GM12878 (cell line): ENCODE data around the gene GGT7. TPM values are rescaled to one million over a fixed set of nuclear protein-coding genes. Genes with fewer than 3 reads are reported as not detected.

ENCODE experiments used
- ATAC-seq: fragments of 200-7000 bp; cut with Tn5 transposase; 3 replicates; pipeline ENCODE4 v1.9.1; 2020; ENCODE audit warnings: mild to moderate bottlenecking, moderate library complexity
- BruUV-seq: library from RNA; stranded (reverse); fragments of 400-500 nt; replicated peaks from 2 replicates; lab custom pipeline; 2021; lab: Mats Ljungman, UMichigan
- CTCF ChIA-PET: fragments of 300-600 bp; sonication (Branson Sonifier 250); formaldehyde crosslinking; extraction: SDS; loops from one replicate; lab custom pipeline; 2021; ENCODE audit warnings: inconsistent platforms; lab: Yijun Ruan, JAX
- POLR2A ChIA-PET: fragments of 350-600 bp; formaldehyde crosslinking; extraction: SDS; loops from one replicate; lab custom pipeline; 2021; ENCODE audit warnings: inconsistent platforms; lab: Charles Lee
- RAD21 ChIA-PET: fragments of 300-600 bp; sonication (Branson Sonifier 250); formaldehyde crosslinking; loops from one replicate; lab custom pipeline; 2023; ENCODE audit warnings: antibody characterized with exemption; ENCODE audit not compliant: unreplicated experiment; lab: Charles Lee
- SMC1A ChIA-PET: fragments of 300-600 bp; sonication (Branson Sonifier 250); formaldehyde crosslinking; loops from one replicate; lab custom pipeline; 2023; ENCODE audit not compliant: unreplicated experiment, uncharacterized antibody; lab: Charles Lee
- DNase-seq: peaks from one replicate; pipeline ENCODE4 v3.0.0-alpha.2; 2011; ENCODE audit warnings: low read depth, low spot score
- FAIRE-seq: peaks from 3 replicates; lab custom pipeline; 2011; peaks lifted over from hg19 to GRCh38; lab: Jason Lieb, UNC
- H2AFZ ChIP-seq: 2 replicates; pipeline ENCODE4 v1.6.0; 2011; ENCODE audit warnings: low read depth, low read length, control low read depth; ENCODE audit not compliant: control insufficient read depth
- H3K27ac ChIP-seq: 2 replicates; pipeline ENCODE4 v1.5.1; 2011; ENCODE audit warnings: control low read depth; ENCODE audit not compliant: control insufficient read depth, insufficient read depth
- H3K27me3 ChIP-seq, 2 experiments: replicated peaks in 1 of 2; 2 replicates each; pipeline versions ENCODE4 v1.6.0 to v1.6.1; 2011; ENCODE audit warnings: low read length in 1 of 2; ENCODE audit not compliant: control insufficient read depth in 2 of 2, insufficient read depth in 2 of 2
- H3K36me3 ChIP-seq, 2 experiments: 2 replicates each; pipeline ENCODE4 v1.5.1; 2011; ENCODE audit warnings: low read length in 1 of 2; ENCODE audit not compliant: control insufficient read depth in 2 of 2, insufficient read depth in 2 of 2
- H3K4me1 ChIP-seq: 2 replicates; pipeline ENCODE4 v1.6.1; 2011; ENCODE audit warnings: mild to moderate bottlenecking, low read length, moderate library complexity, mixed read lengths; ENCODE audit not compliant: control insufficient read depth, insufficient read depth
- H3K4me2 ChIP-seq: 2 replicates; pipeline ENCODE4 v1.6.0; 2011; ENCODE audit warnings: control low read depth; ENCODE audit not compliant: control insufficient read depth, insufficient read depth
- H3K4me3 ChIP-seq: fragments of 200-600 bp; sonication (generic); 2 replicates; pipeline ENCODE4 v1.5.1; 2016
- H3K79me2 ChIP-seq: 2 replicates; pipeline ENCODE4 v1.6.0; 2011; ENCODE audit warnings: low read length; ENCODE audit not compliant: control insufficient read depth, insufficient read depth
- H3K9ac ChIP-seq: 2 replicates; pipeline ENCODE4 v1.8.0; 2011; ENCODE audit warnings: low read length, control low read depth, mixed read lengths; ENCODE audit not compliant: control insufficient read depth, insufficient read depth
- H3K9me3 ChIP-seq: replicated peaks from 3 replicates; pipeline ENCODE4 v1.5.1; 2011; ENCODE audit warnings: mild to moderate bottlenecking, low read length; ENCODE audit not compliant: control insufficient read depth, insufficient read depth
- H4K20me1 ChIP-seq: 2 replicates; pipeline ENCODE4 v1.6.0; 2011; ENCODE audit not compliant: control insufficient read depth, insufficient read depth
- ASH2L ChIP-seq: fragments of 300-600, 200-600 bp; sonication (generic); IDR thresholded peaks from 2 replicates; pipeline ENCODE4 v1.6.1; 2017; ENCODE audit warnings: low read depth, mild to moderate bottlenecking, borderline replicate concordance
- E2F8 ChIP-seq: fragments of 450-650 bp; IDR thresholded peaks from 2 replicates; pipeline ENCODE4 v1.6.1; 2018; ENCODE audit warnings: mild to moderate bottlenecking, low read depth, moderate library complexity; ENCODE audit not compliant: partially characterized antibody
- HDAC6 ChIP-seq: fragments of 200-600 bp; sonication (generic); IDR thresholded peaks from one replicate; pipeline ENCODE4 v1.8.0; 2017; ENCODE audit warnings: antibody characterized with exemption; ENCODE audit not compliant: unreplicated experiment
- JUNB ChIP-seq: IDR thresholded peaks from 2 replicates; pipeline ENCODE4 v1.6.1; 2016; ENCODE audit warnings: antibody characterized with exemption, mild to moderate bottlenecking
- JUND ChIP-seq: IDR thresholded peaks from 2 replicates; pipeline ENCODE4 v1.6.1; 2012; ENCODE audit warnings: low read depth, mild to moderate bottlenecking, low read length, improper control_type of control experiment, moderate library complexity
- NFYA ChIP-seq: IDR thresholded peaks from 2 replicates; pipeline ENCODE4 v1.6.1; 2011; ENCODE audit warnings: low read depth, mild to moderate bottlenecking, low read length, improper control_type of control experiment, borderline replicate concordance
- NR2C2 ChIP-seq: IDR thresholded peaks from 2 replicates; pipeline ENCODE4 v1.6.1; 2011; ENCODE audit warnings: borderline replicate concordance, low read depth; ENCODE audit not compliant: control insufficient read depth, insufficient read length
- PML ChIP-seq: IDR thresholded peaks from 2 replicates; pipeline ENCODE4 v1.6.1; 2012; ENCODE audit warnings: low read length, inconsistent platforms
- SIX5 ChIP-seq: IDR thresholded peaks from 2 replicates; pipeline ENCODE4 v1.6.1; 2011; ENCODE audit warnings: mild to moderate bottlenecking, low read depth, low read length, moderate library complexity; ENCODE audit not compliant: severe bottlenecking
- STAT3 ChIP-seq: IDR thresholded peaks from 2 replicates; pipeline ENCODE4 v1.6.1; 2011; ENCODE audit warnings: low read depth, low read length, improper control_type of control experiment
- TAF1 ChIP-seq: IDR thresholded peaks from 2 replicates; pipeline ENCODE4 v1.6.1; 2011; ENCODE audit warnings: mild to moderate bottlenecking, low read depth, low read length, borderline replicate concordance
- TCF3 ChIP-seq: IDR thresholded peaks from 2 replicates; pipeline ENCODE4 v1.6.1; 2012; ENCODE audit warnings: low read depth, mild to moderate bottlenecking, low read length, borderline replicate concordance; ENCODE audit not compliant: insufficient read depth
- USF2 ChIP-seq: IDR thresholded peaks from 2 replicates; pipeline ENCODE4 v1.6.1; 2011; ENCODE audit warnings: low read depth, low read length, improper control_type of control experiment, borderline replicate concordance
- ZBTB33 ChIP-seq: fragments of 450-650 bp; IDR thresholded peaks from 2 replicates; pipeline ENCODE4 v1.6.1; 2017; ENCODE audit warnings: mild to moderate bottlenecking
- ZNF207 ChIP-seq: fragments of 450-650 bp; IDR thresholded peaks from 2 replicates; pipeline ENCODE4 v1.6.1; 2014; ENCODE audit warnings: antibody characterized with exemption, mild to moderate bottlenecking, borderline replicate concordance
- WGBS: methylation state at CpG from one replicate; pipeline ENCODE4 v1.1.6; 2016; ENCODE audit warnings: low lambda C conversion rate; ENCODE audit not compliant: insufficient replicate concordance, insufficient coverage; ENCODE audit errors: missing lambda C conversion rate; 5-methylcytosine and 5-hydroxymethylcytosine counted together
- in situ Hi-C: fragments of 300-500 bp; cut with MboI; formaldehyde crosslinking; loops from 9 replicates; pipeline ENCODE4 v1.14.3; 2018; ENCODE audit warnings: mixed read lengths
- intact Hi-C: fragments of 100-400 bp; cut with micrococcal nuclease; formaldehyde crosslinking; loops from one replicate; pipeline ENCODE4 v1.14.2; 2022; ENCODE audit not compliant: unreplicated experiment
- polyA plus RNA-seq, 11 experiments: library from polyadenylated mRNA; depleted of rRNA in 4 of 11; unstranded in 6 of 11; stranded (reverse) in 5 of 11; fragments of >200 nt; fragmentation: Nextera tagmentation in 4 of 11; fragmentation: Illumina TruSeq in 1 of 11; extraction: Ambion mirVana in 4 of 11; extraction: Trizol in 1 of 11; gene quantifications; 1 replicate in 1 of 11; 2 replicates in 10 of 11; pipeline versions ENCODE4 v1.2.1 to v1.2.3, GENCODE V29; 2011 to 2016; ENCODE audit warnings: inconsistent platforms in 2 of 11, missing spikeins in 2 of 11, low read depth in 1 of 11
- total RNA-seq, 4 experiments: library from RNA; depleted of rRNA in 3 of 4; stranded (reverse); fragments of >200 nt in 3 of 4; fragmentation: Illumina TruSeq in 1 of 4; extraction: Trizol in 1 of 4; gene quantifications; 2 replicates each; pipeline versions ENCODE4 v1.2.1 to v1.2.3, GENCODE V29; 2013 to 2021

GGT7 gene
- total and polyA plus RNA-seq, 10 of the 15 experiments (the other 5 are each of a cell fraction or from before 2014, with no cell fraction given), result 0.02 to 14.7 (median 5.3) TPM

GRCh38 chr20:34824806-34825529, 47.7 kb downstream of the GGT7 start:
- FAIRE-seq (no peak), DNase-seq (no peak), ATAC-seq (peak; percentile 93)
- BruUV-seq, result no TSS peak
- SMC1A ChIA-PET, result interaction anchor here (0.6 to 2.1 kb wide), 5 partner anchors 11 to 1043 kb away, joined by 3 to 5 read pairs (median 3); no protein-coding TSS in a partner anchor
- H3K9ac ChIP-seq, result peak overlapping the region; percentile 89
- peaks cover 41% of the 10 kb centered on the region for H3K79me2 ChIP-seq
- RAD21 ChIA-PET, result interaction anchor here (1.0 to 1.6 kb wide), 4 partner anchors 49 to 322 kb away, joined by 3 read pairs; partner anchors contain the start of gene EDEM2
- H2AFZ ChIP-seq, result peak overlapping the region; percentile 85
- no peaks in the 10 kb centered on the region for H4K20me1 ChIP-seq
- intact Hi-C loops (loop anchor here (5.0 kb wide), 1 partner anchor 452 kb away; the partner anchor contains the start of gene MMP24OS), in situ Hi-C loops (loop anchor here (25.0 kb wide), 1 partner anchor 437 kb away; no protein-coding TSS in a partner anchor)
- CTCF ChIA-PET, result interaction anchor here (0.6 to 2.2 kb wide), 9 partner anchors 8 to 512 kb away, joined by 3 to 9 read pairs (median 3); partner anchors contain the start of genes GGT7, GSS and MYH7B
- peak overlapping the region; percentile 86 for H3K27ac ChIP-seq
- H3K36me3 ChIP-seq, result no peaks in the 10 kb centered on the region
- H3K4me2 ChIP-seq, result peak overlapping the region; percentile 96
- 0% methylated on average over 29 of the region's 68 CpGs for WGBS
- POLR2A ChIA-PET, result interaction anchor here (0.5 to 0.9 kb wide), 4 partner anchors 46 to 125 kb away, joined by 3 to 8 read pairs (median 5); partner anchors contain the start of gene TP53INP2
- H3K27me3 ChIP-seq, result no peaks in the 10 kb centered on the region
- H3K4me1 ChIP-seq, result no peaks in the 10 kb centered on the region; the same call in 1 of the 2 replicates
- H3K9me3 ChIP-seq, result no peaks in the 10 kb centered on the region
- peak overlapping the region; percentile 65 for H3K4me3 ChIP-seq
- TF ChIP-seq NR2C2, result no peak
- no peak for TF ChIP-seq USF2
- TF ChIP-seq STAT3, result no peak
- TF ChIP-seq TCF3, result 0 out of 2 replicates have a peak, but pooled peaks have one; percentile 19
- 0 out of 2 replicates have a peak, but pooled peaks have one; percentile 54 for TF ChIP-seq ASH2L
- TF ChIP-seq SIX5, result no peak
- peak; percentile 79; the same call in 1 of the 2 replicates for TF ChIP-seq TAF1
- TF ChIP-seq PML, result no peak
- no peak for TF ChIP-seq ZBTB33
- TF ChIP-seq JUNB, result no peak
- TF ChIP-seq E2F8, result no peak
- TF ChIP-seq NFYA, result no peak
- no peak for TF ChIP-seq HDAC6
- no peak for TF ChIP-seq ZNF207
- no peak for TF ChIP-seq JUND
